PC-3 (cell line): ENCODE measurements around the gene NEK11. TPM values are rescaled to one million over a fixed set of nuclear protein-coding genes. Genes with fewer than 3 reads are reported as not detected.

Experiments
- ATAC-seq: fragments of 200-7000 bp; cut with Tn5 transposase; 2 replicates; pipeline ENCODE4 v1.9.1; 2020; ENCODE audit warnings: mild to moderate bottlenecking, moderate library complexity
- BruUV-seq: library from RNA; stranded (reverse); fragments of 400-500 nt; replicated peaks from 2 replicates; lab custom pipeline; 2021; lab: Mats Ljungman, UMichigan
- CTCF ChIA-PET: fragments of 300-600 bp; sonication (Branson Sonifier 250); formaldehyde crosslinking; loops from one replicate; lab custom pipeline; 2022; ENCODE audit warnings: antibody characterized with exemption; lab: Charles Lee
- POLR2A ChIA-PET: fragments of 300-600 bp; sonication (Branson Sonifier 250); formaldehyde crosslinking; loops from one replicate; lab custom pipeline; 2022; ENCODE audit warnings: antibody characterized with exemption; ENCODE audit not compliant: unreplicated experiment; lab: Charles Lee
- DNase-seq: peaks from one replicate; pipeline ENCODE4 v3.0.0-alpha.2; 2015
- H2AFZ ChIP-seq: fragments of 300-600 bp; sonication (generic); 2 replicates; pipeline ENCODE4 v1.6.0; 2016; ENCODE audit warnings: antibody characterized with exemption, low read length
- H3F3A ChIP-seq: fragments of 300-600 bp; sonication (generic); one replicate; pipeline ENCODE4 v1.6.0; 2017; ENCODE audit warnings: antibody characterized with exemption, low read length, control low read depth, mild to moderate bottlenecking; ENCODE audit not compliant: unreplicated experiment
- H3K27ac ChIP-seq: fragments of 300-600 bp; sonication (generic); 2 replicates; pipeline ENCODE4 v1.5.1; 2016; ENCODE audit warnings: mild to moderate bottlenecking, low read length
- H3K27me3 ChIP-seq: fragments of 300-600 bp; sonication (generic); 2 replicates; pipeline ENCODE4 v1.6.1; 2016; ENCODE audit warnings: low read length, mixed read lengths
- H3K36me3 ChIP-seq: fragments of 300-600 bp; sonication (generic); 2 replicates; pipeline ENCODE4 v1.6.1; 2016; ENCODE audit warnings: low read depth, mixed run types, low read length, mixed read lengths
- H3K4me1 ChIP-seq: fragments of 300-600 bp; sonication (generic); 2 replicates; pipeline ENCODE4 v1.5.1; 2016; ENCODE audit warnings: low read length; ENCODE audit not compliant: insufficient read depth
- H3K4me2 ChIP-seq: fragments of 300-600 bp; sonication (generic); 2 replicates; pipeline ENCODE4 v1.6.0; 2016; ENCODE audit warnings: low read length
- H3K4me3 ChIP-seq: fragments of 300-600 bp; sonication (generic); 2 replicates; pipeline ENCODE4 v1.5.1; 2016; ENCODE audit warnings: mild to moderate bottlenecking, low read length, mixed read lengths
- H3K79me2 ChIP-seq: fragments of 300-600 bp; sonication (generic); 2 replicates; pipeline ENCODE4 v1.6.1; 2017; ENCODE audit warnings: low read length, mixed read lengths
- H3K9ac ChIP-seq: fragments of 300-600 bp; sonication (generic); 2 replicates; pipeline ENCODE4 v1.6.0; 2016; ENCODE audit warnings: mild to moderate bottlenecking, low read length
- H3K9me2 ChIP-seq: fragments of 300-600 bp; sonication (generic); replicated peaks from 2 replicates; pipeline ENCODE4 v1.6.1; 2016; ENCODE audit warnings: mixed run types, low read length, mixed read lengths
- H3K9me3 ChIP-seq: fragments of 300-600 bp; sonication (generic); 2 replicates; pipeline ENCODE4 v1.6.1; 2016; ENCODE audit warnings: low read length, mixed read lengths
- H4K20me1 ChIP-seq: fragments of 300-600 bp; sonication (generic); 2 replicates; pipeline ENCODE4 v1.6.1; 2016; ENCODE audit warnings: low read length, mixed read lengths
- CTCF ChIP-seq: fragments of 300-600 bp; sonication (generic); conservative IDR thresholded peaks from 2 replicates; pipeline ENCODE4 v1.5.1; 2017; ENCODE audit warnings: antibody characterized with exemption, low read depth, mild to moderate bottlenecking, low read length
- EZH2 ChIP-seq: fragments of 300-600 bp; sonication (generic); IDR thresholded peaks from one replicate; pipeline ENCODE4 v1.6.1; 2017; ENCODE audit warnings: antibody characterized with exemption, mild to moderate bottlenecking, low read length; ENCODE audit not compliant: unreplicated experiment
- EZH2phosphoT487 ChIP-seq: fragments of 300-600 bp; sonication (generic); IDR thresholded peaks from 2 replicates; pipeline ENCODE4 v1.6.1; 2018; ENCODE audit warnings: mild to moderate bottlenecking, antibody characterized with exemption, low read length, borderline replicate concordance
- intact Hi-C: fragments of 100-400 bp; cut with micrococcal nuclease; formaldehyde crosslinking; loops from 2 replicates; pipeline ENCODE4 v1.9.0; 2023
- total RNA-seq: library from RNA; depleted of rRNA; stranded (reverse); fragments of >200 nt; gene quantifications from 2 replicates; pipeline ENCODE4 v1.2.3, GENCODE V29; 2014

NEK11 gene
- total RNA-seq, 1 experiment from 2014 or later = 3.1 TPM

DNA sequence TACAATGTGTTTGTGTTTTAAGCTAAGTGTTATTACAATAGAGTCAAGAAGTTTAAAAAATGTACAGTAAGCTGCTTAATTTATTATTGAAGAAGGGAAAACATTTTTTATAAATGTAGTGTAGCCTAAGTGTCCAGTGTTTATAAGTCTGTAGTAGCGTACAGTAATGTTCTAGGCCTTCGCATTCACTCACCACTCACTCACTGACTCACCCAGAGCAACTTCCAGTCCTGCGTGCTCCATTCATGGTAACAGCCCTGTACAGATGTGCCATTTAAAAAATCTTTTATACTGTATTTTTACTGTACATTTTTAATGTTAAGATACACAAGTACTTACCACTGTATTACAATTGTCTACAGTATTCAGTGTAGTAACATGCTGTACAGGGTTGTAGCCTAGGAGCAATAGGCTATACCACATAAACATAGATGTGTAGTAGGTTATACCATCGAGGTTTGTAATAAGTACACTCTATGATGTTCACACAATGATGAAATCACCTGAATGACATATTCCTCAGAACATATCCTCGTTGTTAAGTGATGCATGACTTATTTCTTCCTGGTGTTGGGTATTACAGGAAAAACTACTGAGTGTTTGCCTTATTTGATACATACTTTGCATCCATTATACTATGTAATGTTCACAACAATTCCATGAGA lies 198.3 kb downstream of the NEK11 start:
- no peaks in the 10 kb centered on the region for H3F3A ChIP-seq
- ATAC-seq (no peak), DNase-seq (peak; percentile 5)
- H3K27me3 ChIP-seq = no peaks in the 10 kb centered on the region
- H3K4me1 ChIP-seq = no peaks in the 10 kb centered on the region
- no peaks in the 10 kb centered on the region for H4K20me1 ChIP-seq
- H2AFZ ChIP-seq = no peak overlapping the region
- no peak overlapping the region for H3K9ac ChIP-seq
- no peaks in the 10 kb centered on the region for H3K36me3 ChIP-seq
- H3K27ac ChIP-seq = no peak overlapping the region
- intact Hi-C loops = loop anchor here (10.0 kb wide), 1 partner anchor 190 kb away; no protein-coding TSS in a partner anchor
- H3K4me2 ChIP-seq = no peak overlapping the region
- no peak overlapping the region for H3K4me3 ChIP-seq
- BruUV-seq = no TSS peak
- H3K79me2 ChIP-seq = no peaks in the 10 kb centered on the region
- ChIA-PET CTCF (no interaction called here), POLR2A (no interaction called here)
- H3K9me2 ChIP-seq = no peaks in the 10 kb centered on the region
- TF ChIP-seq CTCF = no peak
- H3K9me3 ChIP-seq = no peaks in the 10 kb centered on the region

GRCh38 chr3:131228522-131228921 lies 201.8 kb downstream of the NEK11 start:
- Histone ChIP-seq H3K27me3 (no peaks in the 10 kb centered on the region), H3K36me3 (no peaks in the 10 kb centered on the region), H3F3A (no peaks in the 10 kb centered on the region), H4K20me1 (no peaks in the 10 kb centered on the region), H2AFZ (no peak overlapping the region), H3K4me3 (no peak overlapping the region), H3K79me2 (no peaks in the 10 kb centered on the region), H3K9me3 (no peaks in the 10 kb centered on the region), H3K9ac (no peak overlapping the region), H3K9me2 (no peaks in the 10 kb centered on the region), H3K4me2 (no peak overlapping the region), H3K27ac (no peak overlapping the region), H3K4me1 (no peaks in the 10 kb centered on the region)
- ATAC-seq = no peak
- DNase-seq = no peak
- ChIA-PET POLR2A (no interaction called here), CTCF (no interaction called here)
- no TSS peak for BruUV-seq
- TF ChIP-seq EZH2 (no peak), EZH2phosphoT487 (no peak), CTCF (no peak)
- intact Hi-C loops = loop anchor here (10.0 kb wide), 1 partner anchor 194 kb away; no protein-coding TSS in a partner anchor

- Histone ChIP-seq H3F3A (no peaks in the 10 kb centered on the region), H3K79me2 (no peaks in the 10 kb centered on the region), H2AFZ (no peak overlapping the region), H3K9me2 (no peaks in the 10 kb centered on the region), H3K4me1 (no peaks in the 10 kb centered on the region), H3K4me3 (no peak overlapping the region), H3K27me3 (no peaks in the 10 kb centered on the region), H3K9me3 (no peaks in the 10 kb centered on the region), H3K36me3 (no peaks in the 10 kb centered on the region), H3K4me2 (no peak overlapping the region), H3K27ac (no peak overlapping the region), H3K9ac (no peak overlapping the region), H4K20me1 (no peaks in the 10 kb centered on the region)
- ChIA-PET CTCF (no interaction called here), POLR2A (no interaction called here)
- ATAC-seq (peak; percentile 59), DNase-seq (peak; percentile 49)
- intact Hi-C loops = loop anchor here (5.0 to 10.0 kb wide), 3 partner anchors 153 to 795 kb away; partner anchors contain the start of gene NUDT16
- no TSS peak for BruUV-seq
- TF ChIP-seq CTCF (peak; percentile 41), EZH2phosphoT487 (no peak)
Observed at GRCh38 chr3:131231710-131232389, 205.2 kb downstream of the NEK11 start.
